Glutamatergic neuron (in vitro differentiated cells): ENCODE results near the gene GPNMB. TPM values are rescaled to one million over a fixed set of nuclear protein-coding genes. Genes with fewer than 3 reads are reported as not detected.

Experiments used
- DNase-seq: peaks from one replicate; pipeline ENCODE4 v3.0.0; 2022
- H3K27ac Mint-ChIP-seq: one replicate; pipeline ENCODE4 v1.8.0; 2020; ENCODE audit warnings: mild to moderate bottlenecking, mixed read lengths, inconsistent platforms; ENCODE audit not compliant: unreplicated experiment
- H3K27me3 Mint-ChIP-seq: one replicate; pipeline ENCODE4 v1.8.0; 2020; ENCODE audit warnings: mild to moderate bottlenecking, moderate library complexity, mixed read lengths, inconsistent platforms; ENCODE audit not compliant: unreplicated experiment
- H3K36me3 Mint-ChIP-seq: one replicate; pipeline ENCODE4 v1.8.0; 2020; ENCODE audit warnings: mild to moderate bottlenecking, mixed read lengths, inconsistent platforms; ENCODE audit not compliant: unreplicated experiment
- H3K4me1 Mint-ChIP-seq: one replicate; pipeline ENCODE4 v1.8.0; 2020; ENCODE audit warnings: mild to moderate bottlenecking, low read depth, mixed read lengths, inconsistent platforms; ENCODE audit not compliant: unreplicated experiment
- H3K4me3 Mint-ChIP-seq: one replicate; pipeline ENCODE4 v1.8.0; 2020; ENCODE audit warnings: mild to moderate bottlenecking, mixed read lengths, inconsistent platforms; ENCODE audit not compliant: unreplicated experiment
- H3K9me3 Mint-ChIP-seq: one replicate; pipeline ENCODE4 v1.8.0; 2020; ENCODE audit warnings: mild to moderate bottlenecking, moderate library complexity, mixed read lengths, inconsistent platforms; ENCODE audit not compliant: unreplicated experiment
- CTCF ChIP-seq: fragments of 200-600 bp; sonication (generic); IDR thresholded peaks from one replicate; pipeline ENCODE4 v1.5.0; 2021; ENCODE audit not compliant: partially characterized antibody, unreplicated experiment
- total RNA-seq: library from RNA; stranded (reverse); fragmentation: NEBNext Ultra II Directional; extraction: Animal tissue kit (Norgen Biotek cat#: 25700); gene quantifications from one replicate; pipeline ENCODE4 v1.2.1, GENCODE V29; 2021; ENCODE audit not compliant: unreplicated experiment

Gene GPNMB
- total RNA-seq, 1 donor from 2014 or later, result not detected

- Mint-ChIP-seq H3K4me1 (no peaks in the 10 kb centered on the region), H3K36me3 (no peaks in the 10 kb centered on the region), H3K27ac (no peak overlapping the region), H3K9me3 (peaks cover 1% of the 10 kb centered on the region), H3K4me3 (no peak overlapping the region), H3K27me3 (peaks cover 4% of the 10 kb centered on the region)
- TF ChIP-seq CTCF, result no peak
- no peak for DNase-seq
Measured at GRCh38 chr7:23267357-23267756, 20.8 kb downstream of the GPNMB start.

- Mint-ChIP-seq H3K36me3 (no peaks in the 10 kb centered on the region), H3K9me3 (peaks cover 1% of the 10 kb centered on the region), H3K4me1 (no peaks in the 10 kb centered on the region), H3K27ac (no peak overlapping the region), H3K4me3 (no peak overlapping the region), H3K27me3 (peaks cover 4% of the 10 kb centered on the region)
- DNase-seq, result no peak
- no peak for TF ChIP-seq CTCF
Measured at GRCh38 chr7:23268167-23268566, 21.6 kb downstream of the GPNMB start.

GRCh38 chr7:23268746-23269145, 22.2 kb downstream of the GPNMB start:
- H3K36me3 Mint-ChIP-seq, result no peaks in the 10 kb centered on the region
- no peak overlapping the region for H3K4me3 Mint-ChIP-seq
- H3K9me3 Mint-ChIP-seq, result peaks cover 1% of the 10 kb centered on the region
- DNase-seq, result no peak
- no peak for TF ChIP-seq CTCF
- H3K27me3 Mint-ChIP-seq, result peaks cover 4% of the 10 kb centered on the region
- no peak overlapping the region for H3K27ac Mint-ChIP-seq
- no peaks in the 10 kb centered on the region for H3K4me1 Mint-ChIP-seq

- H3K9me3 Mint-ChIP-seq, result peaks cover 1% of the 10 kb centered on the region
- H3K27me3 Mint-ChIP-seq, result peaks cover 4% of the 10 kb centered on the region
- H3K4me3 Mint-ChIP-seq, result no peak overlapping the region
- TF ChIP-seq CTCF, result no peak
- H3K27ac Mint-ChIP-seq, result no peak overlapping the region
- DNase-seq, result no peak
- no peaks in the 10 kb centered on the region for H3K36me3 Mint-ChIP-seq
- peaks cover 2% of the 10 kb centered on the region for H3K4me1 Mint-ChIP-seq
Measured at GRCh38 chr7:23272275-23272674, 25.7 kb downstream of the GPNMB start.

GRCh38 chr7:23273141-23273599, 26.6 kb downstream of the GPNMB start:
- Mint-ChIP-seq H3K4me3 (no peak overlapping the region), H3K9me3 (peaks cover 1% of the 10 kb centered on the region), H3K27me3 (peaks cover 4% of the 10 kb centered on the region), H3K36me3 (no peaks in the 10 kb centered on the region), H3K27ac (no peak overlapping the region), H3K4me1 (peaks cover 2% of the 10 kb centered on the region)
- peak; percentile 79 for TF ChIP-seq CTCF
- DNase-seq, result peak; percentile 88
